CD4-positive, alpha-beta T cell treated with Interleukin-10 for 1 hour (primary cell): ENCODE data around the gene CFAP92.

Source experiments
- DNase-seq: peaks from one replicate; pipeline ENCODE4 v3.0.0-alpha.2; 2020

CFAP92 gene

DNA sequence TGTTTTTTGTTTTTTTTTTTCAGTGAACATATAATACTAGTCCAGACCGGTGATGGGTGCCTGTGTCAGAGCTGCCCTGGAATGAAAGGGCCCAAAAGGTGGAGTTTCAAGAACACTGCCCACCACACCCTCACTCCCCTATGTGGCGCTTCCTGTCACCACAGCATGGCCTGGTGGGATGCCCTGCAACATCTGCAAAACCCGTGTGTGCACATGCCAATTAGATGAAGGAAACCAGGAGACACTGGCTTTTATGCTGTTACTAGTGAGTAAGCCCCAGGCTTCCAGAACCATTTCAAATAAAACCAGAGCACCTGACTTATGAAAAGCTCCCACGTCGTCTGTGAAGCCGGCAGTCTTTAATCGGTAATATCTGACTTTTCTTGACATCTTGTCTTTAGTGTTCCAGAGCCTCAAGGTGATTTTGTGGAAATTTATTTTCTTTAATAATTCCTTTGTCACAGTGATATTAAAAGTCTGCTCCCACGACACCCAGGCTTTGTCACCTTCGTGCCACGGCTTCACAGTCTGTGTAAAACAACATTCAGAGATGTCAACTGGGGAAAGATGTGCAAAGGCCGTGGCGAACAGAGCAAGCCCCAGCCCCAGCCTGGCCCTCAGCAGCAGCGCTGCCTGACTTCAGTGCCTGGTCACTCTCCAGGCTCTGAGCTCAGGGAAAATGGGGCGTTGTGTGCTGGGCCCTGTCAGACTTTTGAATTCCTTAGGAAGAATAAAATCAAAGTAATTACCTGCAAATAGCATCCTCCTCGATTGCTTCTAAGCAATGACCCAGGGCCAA lies 6.4 kb downstream of the CFAP92 start:
- DNase-seq, result no peak

DNA sequence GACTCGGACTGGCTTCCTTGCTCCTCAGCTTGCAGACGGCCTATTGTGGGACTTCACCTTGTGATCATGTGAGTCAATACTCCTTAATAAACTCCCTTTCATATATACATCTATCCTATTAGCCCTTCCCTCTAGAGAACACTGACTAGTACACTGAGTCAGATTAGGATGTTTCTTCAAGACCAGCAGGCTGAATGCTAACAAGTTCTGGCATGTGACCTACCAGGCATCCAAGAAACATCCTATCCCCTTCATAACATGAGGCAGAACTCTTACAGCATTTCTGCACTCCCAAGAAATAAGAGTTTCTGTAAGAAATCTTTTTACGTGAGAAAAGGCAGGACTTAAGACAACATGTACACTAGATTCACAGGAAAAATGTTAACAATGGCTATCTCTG lies 9.3 kb downstream of the CFAP92 start:
- DNase-seq, result no peak

- no peak for DNase-seq
Measured at GRCh38 chr3:128983293-128984069, 10.4 kb downstream of the CFAP92 start.

- no peak for DNase-seq
Measured at GRCh38 chr3:128975276-128975675, 18.6 kb downstream of the CFAP92 start.

DNA sequence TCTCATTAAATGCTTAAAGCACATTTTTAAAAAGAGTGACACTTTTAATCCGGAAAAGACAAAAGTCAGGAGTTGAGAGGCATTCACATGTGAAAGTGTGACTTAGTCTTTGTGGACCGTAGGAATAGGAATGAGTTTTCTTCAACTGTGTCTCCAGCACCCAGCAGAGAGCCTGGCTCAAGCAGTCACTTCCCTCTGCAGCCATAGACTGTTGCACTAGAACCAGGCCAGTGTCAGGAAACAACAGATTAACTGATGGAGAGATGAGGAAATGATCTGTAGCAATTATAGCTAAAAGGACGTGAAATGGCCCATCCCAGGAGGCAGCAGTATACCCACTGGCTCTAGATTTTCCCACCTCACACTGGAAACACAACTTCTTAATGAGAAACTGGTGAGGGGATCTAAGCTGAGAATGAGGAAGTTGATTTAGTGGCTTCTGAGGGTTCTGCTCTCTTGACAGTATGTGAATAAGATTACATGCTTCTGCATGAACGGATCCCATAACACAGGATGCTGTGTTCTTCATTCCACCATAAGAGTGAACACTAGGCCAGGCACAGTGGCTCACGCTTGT lies 19.8 kb downstream of the CFAP92 start:
- no peak for DNase-seq

- DNase-seq, result no peak
Measured at GRCh38 chr3:128971421-128972100, 22.3 kb downstream of the CFAP92 start.

- no peak for DNase-seq
Measured at GRCh38 chr3:128970740-128971047, 23.2 kb downstream of the CFAP92 start.

DNA sequence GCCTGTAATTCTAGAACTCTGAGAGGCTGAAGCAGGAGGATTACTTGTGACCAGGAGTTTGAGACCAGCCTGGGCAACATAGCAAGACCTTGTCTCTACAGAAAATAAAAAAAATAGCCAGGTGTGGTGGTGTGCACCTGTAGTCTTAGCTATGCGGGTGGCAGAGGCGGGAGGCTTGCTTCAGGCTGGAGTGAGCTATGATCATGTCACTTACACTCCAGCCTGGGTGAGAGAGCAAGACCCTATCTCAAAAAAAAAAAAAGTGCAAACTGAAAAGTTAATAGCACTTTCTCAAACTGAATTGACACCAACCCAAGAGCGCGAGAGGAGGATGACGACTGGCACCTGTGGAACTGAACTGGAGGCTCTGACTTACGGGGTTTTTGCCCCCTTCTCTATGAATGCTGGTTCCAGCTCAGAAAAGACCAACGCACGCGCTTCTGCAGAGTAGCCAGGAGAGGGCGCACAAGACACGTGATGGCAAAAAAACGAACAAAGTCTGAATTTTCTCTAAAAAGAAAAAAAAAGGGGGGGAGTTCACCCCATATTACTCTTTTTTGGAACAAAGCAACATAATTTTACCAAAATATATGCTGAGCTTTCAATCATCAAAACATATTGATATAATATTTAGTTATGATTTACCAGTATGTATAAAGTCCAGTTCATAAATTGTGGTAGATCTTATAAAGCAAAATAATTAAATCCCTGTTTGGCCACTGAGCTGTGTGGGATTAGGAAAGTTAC lies 23.7 kb downstream of the CFAP92 start:
- DNase-seq, result peak; percentile 74

DNA sequence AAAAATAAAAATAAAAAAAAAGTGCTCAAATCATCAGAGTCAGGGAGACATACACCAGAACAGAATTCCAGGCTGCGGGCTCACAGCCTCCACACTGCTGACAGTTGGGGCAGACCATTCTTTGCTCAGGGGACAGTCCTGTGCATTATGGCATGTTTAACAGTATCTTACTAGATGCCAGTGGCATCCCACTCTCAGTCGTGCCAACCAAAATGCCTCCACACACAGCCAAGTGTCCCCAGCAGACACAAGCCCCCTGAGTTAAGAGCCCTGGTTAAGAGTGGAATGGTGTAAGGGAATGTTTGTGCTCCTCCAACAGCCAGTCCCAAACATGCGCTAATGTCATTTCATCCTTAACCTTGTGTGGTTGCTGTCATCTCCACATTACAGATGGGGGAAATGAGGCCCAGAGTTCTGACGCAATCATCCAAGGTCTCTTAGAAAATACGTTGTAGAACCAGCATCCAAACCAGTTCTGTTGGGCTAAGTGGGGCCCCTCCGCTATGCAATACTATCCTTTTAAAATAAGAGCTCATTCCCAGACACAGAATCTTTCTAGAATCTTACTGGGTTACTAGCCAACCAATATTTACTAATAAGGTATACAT lies 26.0 kb downstream of the CFAP92 start:
- no peak for DNase-seq

DNA sequence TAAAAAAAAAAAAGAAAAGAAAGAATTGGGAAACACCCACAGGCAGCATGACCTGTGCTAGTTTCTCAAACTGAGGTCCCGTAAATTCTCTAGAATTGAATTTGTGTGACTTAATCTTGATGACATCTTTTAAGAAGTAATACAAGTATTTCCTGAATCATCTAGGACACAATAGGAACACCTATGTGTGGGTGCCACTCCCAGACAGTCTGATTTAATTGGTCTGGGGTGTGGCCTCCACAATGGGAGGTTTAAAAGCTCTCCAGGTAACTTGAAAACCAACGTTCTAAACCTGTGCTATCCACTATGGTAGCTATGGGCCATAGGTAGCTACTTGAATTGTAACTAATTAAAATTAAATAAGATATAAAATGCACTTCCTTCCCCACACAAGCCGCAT lies 28.1 kb downstream of the CFAP92 start:
- DNase-seq, result no peak

DNA sequence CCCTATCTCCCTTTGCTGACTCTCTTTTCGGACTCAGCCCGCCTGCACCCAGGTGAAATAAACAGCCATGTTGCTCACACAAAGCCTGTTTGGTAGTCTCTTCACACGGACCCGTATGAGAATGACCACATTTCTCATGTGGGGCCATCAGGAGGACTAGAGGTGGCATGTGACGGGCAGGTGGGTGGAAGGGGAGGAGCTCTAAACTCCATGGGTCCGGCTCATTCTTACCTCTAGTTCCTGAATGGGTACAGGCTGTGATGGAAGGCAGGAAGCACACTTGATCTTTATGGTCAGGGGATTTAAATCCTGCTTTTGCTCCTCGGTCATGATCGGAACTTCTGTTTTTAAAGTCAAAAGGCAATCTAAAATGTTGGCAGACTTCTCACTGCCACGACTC lies 28.6 kb downstream of the CFAP92 start:
- no peak for DNase-seq

DNA sequence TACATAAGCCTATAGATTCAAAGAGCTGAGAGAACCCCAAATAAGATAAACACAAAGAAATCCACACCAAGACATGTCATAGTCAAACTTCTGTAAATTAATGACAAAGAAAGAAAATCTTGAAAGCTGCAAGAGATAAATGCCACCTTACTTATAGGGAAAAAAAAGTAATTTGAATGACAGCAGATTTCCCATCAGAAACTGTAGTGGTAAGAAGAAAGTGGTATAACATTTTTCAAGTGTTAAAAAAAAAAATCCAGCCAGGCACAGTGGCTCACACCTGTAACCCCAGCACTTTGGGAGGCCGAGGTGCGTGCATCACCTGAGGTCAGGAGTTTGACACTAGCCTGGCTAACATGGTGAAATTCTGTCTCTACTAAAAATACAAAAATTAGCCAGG lies 37.4 kb downstream of the CFAP92 start:
- no peak for DNase-seq

GRCh38 chr3:128950223-128950938 lies 43.5 kb downstream of the CFAP92 start:
- DNase-seq, result peak; percentile 27

GRCh38 chr3:128949158-128949557 lies 44.7 kb downstream of the CFAP92 start:
- no peak for DNase-seq

DNA sequence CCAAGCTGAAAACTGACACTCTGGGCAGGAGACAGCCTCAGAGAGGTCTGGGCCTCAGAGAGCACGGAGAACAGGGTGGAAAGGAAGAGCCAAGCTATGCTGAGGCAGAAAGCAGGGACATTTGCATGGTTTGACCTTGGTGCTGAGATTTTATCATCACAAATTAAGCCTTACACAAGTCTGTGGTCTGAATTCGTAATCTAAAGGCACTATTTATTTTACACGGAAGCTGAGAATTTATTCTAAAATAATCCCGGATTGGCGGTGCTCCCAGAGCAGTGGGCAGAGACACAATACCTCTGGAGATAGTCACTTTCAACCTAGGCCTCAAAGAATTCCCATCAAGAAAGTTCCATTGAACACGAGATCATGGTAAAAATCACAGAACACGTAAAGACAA lies 47.5 kb downstream of the CFAP92 start:
- DNase-seq, result no peak

DNA sequence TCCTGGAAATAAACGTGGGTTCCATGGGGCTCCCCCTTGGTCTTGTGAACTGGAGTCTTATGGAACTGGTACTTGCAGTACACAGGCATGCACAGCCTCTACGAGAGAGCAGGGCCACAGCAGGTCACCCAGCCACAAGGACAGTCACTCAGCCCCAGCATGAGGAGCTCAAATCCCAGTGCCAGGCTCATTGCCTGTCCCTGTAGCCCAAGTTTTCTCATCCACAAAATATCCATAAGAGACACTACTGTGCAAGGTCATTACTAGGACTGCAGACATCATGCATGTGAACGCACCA lies 48.0 kb downstream of the CFAP92 start:
- DNase-seq, result no peak

DNA sequence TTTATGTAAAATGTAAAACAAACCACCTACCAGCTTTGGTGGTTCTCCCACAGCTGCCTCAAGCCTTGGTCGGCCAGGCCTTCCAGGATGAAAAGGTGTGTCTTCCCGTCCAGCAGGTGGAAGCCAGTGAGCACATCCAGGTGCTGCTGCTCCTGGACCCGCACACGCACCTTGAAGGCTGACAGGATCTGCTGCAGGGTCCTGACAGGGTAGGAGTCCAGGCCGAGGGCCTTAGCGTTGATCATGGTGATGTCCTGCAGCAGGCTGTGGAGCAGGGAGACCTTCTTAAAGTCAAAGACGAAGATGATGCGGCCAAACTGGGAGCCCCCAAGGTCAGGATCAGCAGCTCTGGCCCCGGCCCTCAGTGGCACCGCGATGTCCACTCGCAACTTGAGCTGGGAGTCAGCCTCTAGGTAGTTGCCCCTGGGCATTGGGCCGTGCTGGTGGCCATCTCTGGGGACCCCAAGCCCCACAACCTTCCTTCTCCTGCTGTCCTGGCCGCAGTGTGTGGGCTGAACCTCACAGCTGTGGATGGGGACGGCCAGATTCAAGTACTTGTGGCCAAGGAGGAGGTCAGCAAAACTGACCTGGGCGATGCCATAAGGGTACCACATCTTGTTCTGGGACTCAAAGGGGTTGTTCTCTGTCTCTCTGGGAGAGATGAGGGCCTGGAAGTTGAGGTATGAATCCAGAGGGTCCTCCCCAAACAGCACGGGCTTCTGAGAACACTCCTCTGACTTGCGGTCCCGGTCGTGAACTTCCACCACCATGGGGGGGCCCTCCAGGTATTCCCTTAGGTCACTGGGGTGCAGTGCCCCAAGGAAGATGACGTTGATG lies 48.6 kb downstream of the CFAP92 start:
- no peak for DNase-seq

DNA sequence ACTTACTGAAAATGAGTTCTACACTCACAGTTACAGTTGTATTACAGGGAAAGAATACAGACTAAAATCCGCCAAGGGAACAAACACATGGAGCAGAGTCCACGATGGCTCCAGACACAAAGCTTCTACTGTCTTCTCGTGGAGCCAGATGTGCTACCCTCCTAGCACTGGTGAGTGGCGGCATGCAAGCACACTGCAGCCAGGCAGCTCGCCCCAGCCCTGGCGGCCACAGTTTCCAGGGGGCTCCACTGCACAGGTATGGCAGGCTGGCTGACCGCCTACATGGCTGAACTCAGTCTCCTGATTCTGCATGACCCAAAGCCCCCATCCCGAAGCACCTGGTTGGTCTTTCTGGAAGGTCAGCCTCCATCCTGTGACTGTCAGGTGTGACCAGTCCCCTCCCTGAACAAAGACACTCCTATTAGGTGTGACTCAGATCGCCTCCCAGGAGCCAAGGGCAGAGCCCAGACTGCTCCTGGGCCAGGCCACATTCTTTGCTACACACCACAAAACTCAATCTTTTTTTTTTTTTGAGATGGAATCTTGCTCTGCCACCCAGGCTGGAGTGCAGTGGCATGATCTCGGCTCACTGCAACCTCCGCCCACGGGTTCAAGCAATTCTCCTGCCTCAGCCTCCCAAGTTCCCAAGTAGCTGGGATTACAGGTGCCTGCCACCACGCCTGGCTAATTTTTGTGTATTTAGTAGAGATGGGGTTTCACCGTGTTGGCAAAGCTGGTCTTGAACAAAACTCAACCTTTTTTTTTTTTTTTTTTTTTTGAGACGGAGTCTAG lies 51.5 kb downstream of the CFAP92 start:
- DNase-seq, result no peak

DNA sequence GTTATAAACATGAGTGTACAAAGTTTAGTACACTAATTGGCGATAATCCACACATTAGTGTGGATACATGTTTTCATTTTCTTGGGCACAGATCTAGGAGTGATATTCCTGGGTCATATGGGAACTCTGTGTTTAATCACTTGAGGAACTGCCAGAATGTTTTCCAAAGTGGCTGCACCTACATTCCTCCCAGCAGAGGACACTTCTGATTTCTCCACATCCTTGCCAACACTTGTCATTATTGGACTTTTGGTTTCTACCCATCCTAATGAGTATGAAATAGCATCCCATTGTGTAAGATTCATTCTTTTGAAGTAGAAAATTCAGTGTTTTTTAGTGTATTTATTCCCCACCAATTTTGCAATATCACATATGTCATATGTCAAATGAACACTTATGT lies 53.6 kb downstream of the CFAP92 start:
- DNase-seq, result no peak

- no peak for DNase-seq
Measured at GRCh38 chr3:128936341-128936740, 57.5 kb downstream of the CFAP92 start.
